NCI-H1436 treated with DMSO at 0.1 percent for 48 hours (cell line): ENCODE measurements around the gene RNPEPL1.
"Not testable (repeated sequence)": the region's sequence is repeated elsewhere in the genome, so short reads cannot be mapped to it uniquely, and the experiment has no call there.

Experiments
- DNase-seq: peaks from one replicate; lab custom pipeline; 2025; lab: John Stamatoyannopoulos, UW

The RNPEPL1 gene

GRCh38 chr2:240538031-240538780, 30.1 kb upstream of the RNPEPL1 start:
- no peak for DNase-seq

GRCh38 chr2:240539101-240539500, 29.2 kb upstream of the RNPEPL1 start:
- not testable (repeated sequence) for DNase-seq

- DNase-seq = no peak
Measured at GRCh38 chr2:240539906-240540305, 28.4 kb upstream of the RNPEPL1 start.

- no peak for DNase-seq
Measured at GRCh38 chr2:240551288-240551687, 17.0 kb upstream of the RNPEPL1 start.

- DNase-seq = no peak
Measured at GRCh38 chr2:240551811-240552210, 16.5 kb upstream of the RNPEPL1 start.

- DNase-seq = no peak
Measured at GRCh38 chr2:240553956-240554480, 14.3 kb upstream of the RNPEPL1 start.

- DNase-seq = no peak
Measured at GRCh38 chr2:240554767-240555493, 13.4 kb upstream of the RNPEPL1 start.

GRCh38 chr2:240555541-240556250, 12.6 kb upstream of the RNPEPL1 start:
- no peak for DNase-seq

GRCh38 chr2:240556553-240557100, 11.7 kb upstream of the RNPEPL1 start:
- no peak for DNase-seq

GRCh38 chr2:240557101-240557751, 11.1 kb upstream of the RNPEPL1 start:
- DNase-seq = no peak

- DNase-seq = no peak
Measured at GRCh38 chr2:240557808-240558207, 10.5 kb upstream of the RNPEPL1 start, which contains the start of gene ANKMY1. Gene ANKMY1 (minus strand): TSS chr2:240557988. CDS start chr2:240557335, 653 bp downstream.

GRCh38 chr2:240558236-240558761, 10.0 kb upstream of the RNPEPL1 start:
- no peak for DNase-seq

- no peak for DNase-seq
Measured at GRCh38 chr2:240559286-240559685, 9.0 kb upstream of the RNPEPL1 start.

- no peak for DNase-seq
Measured at GRCh38 chr2:240560084-240560479, 8.2 kb upstream of the RNPEPL1 start, which contains the start of gene DUSP28. Gene DUSP28 (plus strand): TSS chr2:240560357. CDS start chr2:240560685, 328 bp downstream.

- peak; percentile 70 for DNase-seq
Measured at GRCh38 chr2:240560480-240561324, 7.6 kb upstream of the RNPEPL1 start.

- no peak for DNase-seq
Measured at GRCh38 chr2:240561325-240561971, 6.8 kb upstream of the RNPEPL1 start.

GRCh38 chr2:240563231-240563630, 5.1 kb upstream of the RNPEPL1 start:
- not testable (repeated sequence) for DNase-seq

GRCh38 chr2:240563951-240564560, 4.2 kb upstream of the RNPEPL1 start:
- no peak for DNase-seq
